Naive thymus-derived CD8-positive, alpha-beta T cell (primary cell): ENCODE results near the gene PCDHA6. TPM values are rescaled to one million over a fixed set of nuclear protein-coding genes. Genes with fewer than 3 reads are reported as not detected.
"Not testable (repeated sequence)": the region's sequence is repeated elsewhere in the genome, so short reads cannot be mapped to it uniquely, and the experiment has no call there.

ENCODE experiments used
- ATAC-seq, 2 donors: fragments of 150-1000 bp; cut with Tn5 transposase in 1 of 2; sonication (Bioruptor Pico), chemical (Tn5 transposase) in 1 of 2; 1 replicate in 1 of 2; 2 replicates in 1 of 2; pipeline ENCODE4 v1.10.0; 2021; ENCODE audit warnings: mild to moderate bottlenecking in 2 of 2, moderate library complexity in 2 of 2
- POLR2A ChIA-PET: fragments of 350-600 bp; sonication (Branson Sonifier 250); formaldehyde crosslinking; loops from one replicate; lab custom pipeline; 2021; ENCODE audit warnings: antibody characterized with exemption; lab: Charles Lee
- DNase-seq, 10 donors: peaks; one replicate each; pipeline versions ENCODE4 v3.0.0 to v3.0.0-alpha.2; 2020 to 2022
- H3K27ac Mint-ChIP-seq, 10 donors: one replicate each; pipeline ENCODE4 v1.8.0; 2020 to 2022; ENCODE audit warnings: mild to moderate bottlenecking in 10 of 10, mixed read lengths in 10 of 10, moderate library complexity in 4 of 10, inconsistent platforms in 1 of 10
- H3K27me3 Mint-ChIP-seq, 5 donors: one replicate each; pipeline ENCODE4 v1.8.0; 2021 to 2022; ENCODE audit warnings: mixed read lengths in 5 of 5
- H3K36me3 Mint-ChIP-seq, 3 donors: one replicate each; pipeline ENCODE4 v1.8.0; 2020 to 2022; ENCODE audit warnings: mixed read lengths in 3 of 3, mild to moderate bottlenecking in 2 of 3, inconsistent platforms in 1 of 3
- H3K4me1 Mint-ChIP-seq, 4 donors: one replicate each; pipeline ENCODE4 v1.8.0; 2021 to 2022; ENCODE audit warnings: mixed read lengths in 4 of 4
- H3K4me3 Mint-ChIP-seq, 10 donors: one replicate each; pipeline ENCODE4 v1.8.0; 2020 to 2022; ENCODE audit warnings: mild to moderate bottlenecking in 10 of 10, mixed read lengths in 10 of 10, moderate library complexity in 6 of 10, inconsistent platforms in 1 of 10
- H3K9me3 Mint-ChIP-seq, 9 donors: one replicate each; pipeline ENCODE4 v1.8.0; 2020 to 2022; ENCODE audit warnings: mixed read lengths in 9 of 9, mild to moderate bottlenecking in 3 of 9, inconsistent platforms in 1 of 9, moderate library complexity in 1 of 9
- polyA plus RNA-seq, 3 donors: library from polyadenylated mRNA; unstranded; fragments of 300-500 nt; fragmentation: Illumina TruSeq; gene quantifications; one replicate each; pipeline ENCODE4 v1.2.3, GENCODE V29; 2021
- total RNA-seq, 8 experiments: library from RNA in 2 of 8; stranded (reverse) in 2 of 8; gene quantifications; one replicate each; pipeline ENCODE4 v1.2.3 and lab custom pipeline; 2021 to 2026

The PCDHA6 gene
- not detected for total RNA-seq
- not detected for polyA plus RNA-seq
- 0 reads per million in 6 experiments for total RNA-seq (lab: John Stamatoyannopoulos, UW)

DNA sequence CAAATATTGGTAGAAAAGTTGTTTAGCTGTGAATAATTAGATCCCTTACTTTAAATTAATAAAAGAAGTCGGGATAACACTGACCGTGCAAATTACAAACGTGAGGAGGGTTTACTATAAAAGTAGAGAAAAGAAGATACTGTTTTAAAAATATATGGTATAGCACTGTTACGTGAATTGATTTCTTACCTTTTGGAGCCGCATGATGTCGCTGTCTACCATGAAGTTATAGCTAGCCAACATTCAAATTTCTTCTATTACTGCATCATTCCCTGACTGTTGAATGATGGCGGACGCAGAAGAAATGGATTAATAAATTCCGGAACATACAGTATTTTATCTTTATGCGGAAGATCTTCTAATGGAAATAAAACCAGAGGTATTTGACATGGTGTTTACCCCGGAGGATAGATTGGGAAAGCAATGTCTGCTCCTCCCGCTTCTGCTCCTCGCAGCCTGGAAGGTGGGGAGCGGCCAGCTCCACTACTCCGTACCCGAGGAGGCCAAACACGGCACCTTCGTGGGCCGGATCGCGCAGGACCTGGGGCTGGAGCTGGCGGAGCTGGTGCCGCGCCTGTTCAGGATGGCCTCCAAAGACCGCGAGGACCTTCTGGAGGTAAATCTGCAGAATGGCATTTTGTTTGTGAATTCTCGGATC, at the start of gene PCDHA6:
PCDHA6 (plus strand) TSS at position 257 of the 658 bp plus-strand sequence; CDS start at position 389, 132 bp downstream.
- no peak within 1 kb of the TSS for H3K27ac Mint-ChIP-seq
- peaks cover 28 to 53% (median 42%) of the 10 kb centered on the region in 5 donors for H3K27me3 Mint-ChIP-seq
- POLR2A ChIA-PET: no interaction called here
- no peaks in the 10 kb centered on the region for H3K4me1 Mint-ChIP-seq
- H3K4me3 Mint-ChIP-seq: no peak within 1 kb of the TSS
- ATAC-seq: no peak
- DNase-seq: no peak
- H3K9me3 Mint-ChIP-seq: peaks cover 13 to 69% (median 26%) of the 10 kb centered on the region in 9 donors
- H3K36me3 Mint-ChIP-seq: peaks cover 15 to 48% (median 18%) of the 10 kb centered on the region in 3 donors

DNA sequence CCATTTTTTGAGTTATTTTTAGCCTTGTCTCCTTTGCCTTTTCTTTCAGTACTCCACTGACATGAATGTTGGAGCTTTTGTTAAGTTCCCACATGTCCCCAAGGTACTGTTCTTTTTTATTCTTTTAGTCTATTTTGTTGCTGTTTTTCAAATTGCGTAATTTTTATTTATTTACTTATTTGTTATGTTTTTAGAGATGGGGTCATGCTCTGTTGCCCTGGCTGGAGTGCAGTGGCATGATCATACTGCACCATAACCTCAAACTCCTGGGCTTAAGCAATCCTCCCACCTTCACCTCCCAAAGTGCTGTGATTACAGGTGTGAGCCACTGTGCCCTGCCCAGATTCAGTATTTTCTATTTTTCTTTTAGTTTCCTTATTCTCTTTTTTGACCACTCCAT, 47.2 kb upstream of the PCDHA6 start:
- Mint-ChIP-seq H3K9me3 (peaks cover 24 to 100% (median 66%) of the 10 kb centered on the region in 9 donors), H3K27ac (no peak overlapping the region), H3K27me3 (peaks cover 7 to 23% (median 17%) of the 10 kb centered on the region in 5 donors), H3K4me3 (no peak overlapping the region), H3K36me3 (peaks cover 14 to 76% (median 47%) of the 10 kb centered on the region in 3 donors), H3K4me1 (no peaks in the 10 kb centered on the region)
- DNase-seq (no peak), ATAC-seq (no peak)
- POLR2A ChIA-PET: no interaction called here

DNA sequence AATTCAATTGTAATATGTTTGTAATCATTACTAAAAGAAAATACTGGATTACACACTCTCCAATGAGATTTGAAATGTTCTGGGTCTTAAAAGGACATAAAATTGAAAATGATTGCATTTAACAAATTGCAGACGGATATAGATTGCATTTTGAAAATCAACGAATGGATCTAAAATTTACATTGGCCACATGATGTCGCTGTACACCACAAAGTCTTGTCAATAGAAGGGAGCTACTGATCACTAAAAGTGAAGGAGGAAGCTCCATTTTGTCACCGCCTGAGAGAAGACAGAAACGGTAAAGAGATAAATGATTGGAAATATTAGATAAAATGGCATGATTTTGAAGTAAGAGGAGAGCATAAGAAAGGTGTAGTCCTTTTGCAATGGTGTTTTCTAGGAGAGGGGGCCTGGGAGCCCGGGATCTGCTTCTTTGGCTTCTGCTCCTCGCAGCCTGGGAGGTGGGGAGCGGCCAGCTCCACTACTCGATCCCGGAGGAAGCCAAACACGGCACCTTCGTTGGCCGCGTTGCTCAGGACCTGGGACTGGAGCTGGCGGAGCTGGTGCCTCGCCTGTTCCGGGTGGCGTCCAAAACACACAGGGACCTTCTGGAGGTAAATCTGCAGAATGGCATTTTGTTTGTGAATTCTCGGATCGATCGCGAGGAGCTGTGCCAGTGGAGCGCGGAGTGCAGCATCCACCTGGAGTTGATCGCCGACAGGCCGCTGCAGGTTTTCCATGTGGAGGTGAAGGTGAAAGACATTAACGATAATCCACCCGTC, 41.7 kb upstream of the PCDHA6 start, which contains the start of gene PCDHA1:
PCDHA1 (plus strand) TSS at position 236 of the 782 bp plus-strand sequence.
- ATAC-seq: no peak
- H3K4me3 Mint-ChIP-seq: no peak within 1 kb of the TSS
- H3K27me3 Mint-ChIP-seq: peaks cover 21 to 51% (median 31%) of the 10 kb centered on the region in 5 donors
- H3K9me3 Mint-ChIP-seq: peaks cover 12 to 97% (median 51%) of the 10 kb centered on the region in 9 donors
- no peaks in the 10 kb centered on the region for H3K4me1 Mint-ChIP-seq
- H3K36me3 Mint-ChIP-seq: peaks cover 18 to 48% (median 47%) of the 10 kb centered on the region in 3 donors
- POLR2A ChIA-PET: no interaction called here
- no peak for DNase-seq
- H3K27ac Mint-ChIP-seq: peak within 1 kb of the TSS in 2 of 10 donors; percentile 43 to 82

DNA sequence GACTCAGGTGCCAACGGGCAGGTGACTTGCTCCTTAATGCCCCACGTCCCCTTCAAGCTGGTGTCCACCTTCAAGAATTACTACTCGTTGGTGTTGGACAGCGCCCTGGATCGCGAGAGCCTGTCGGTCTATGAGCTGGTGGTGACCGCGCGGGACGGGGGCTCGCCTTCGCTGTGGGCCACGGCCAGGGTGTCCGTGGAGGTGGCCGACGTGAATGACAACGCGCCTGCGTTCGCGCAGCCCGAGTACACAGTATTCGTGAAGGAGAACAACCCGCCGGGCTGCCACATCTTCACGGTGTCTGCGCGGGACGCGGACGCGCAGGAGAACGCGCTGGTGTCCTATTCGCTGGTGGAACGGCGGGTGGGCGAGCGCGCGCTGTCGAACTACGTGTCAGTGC, 40.3 kb upstream of the PCDHA6 start:
- Mint-ChIP-seq H3K36me3 (peaks cover 18 to 51% (median 49%) of the 10 kb centered on the region in 3 donors), H3K27me3 (peaks cover 28 to 56% (median 42%) of the 10 kb centered on the region in 5 donors), H3K9me3 (peaks cover 14 to 97% (median 52%) of the 10 kb centered on the region in 9 donors)
- DNase-seq: peak in 1 of 10 donors; percentile 53
- H3K4me1 Mint-ChIP-seq, ATAC-seq, H3K4me3 Mint-ChIP-seq, H3K27ac Mint-ChIP-seq, POLR2A ChIA-PET: not testable (repeated sequence)

GRCh38 chr5:140787849-140788504, 39.8 kb upstream of the PCDHA6 start:
- not testable (repeated sequence) for H3K27ac Mint-ChIP-seq

GRCh38 chr5:140791089-140791488, 36.7 kb upstream of the PCDHA6 start:
- peaks cover 31 to 69% (median 47%) of the 10 kb centered on the region in 5 donors for H3K27me3 Mint-ChIP-seq
- peaks cover 17 to 98% (median 53%) of the 10 kb centered on the region in 9 donors for H3K9me3 Mint-ChIP-seq
- DNase-seq: no peak
- no peak overlapping the region for H3K4me3 Mint-ChIP-seq
- H3K36me3 Mint-ChIP-seq: peaks cover 16 to 63% (median 54%) of the 10 kb centered on the region in 3 donors
- no peaks in the 10 kb centered on the region for H3K4me1 Mint-ChIP-seq
- ATAC-seq: no peak
- H3K27ac Mint-ChIP-seq: no peak overlapping the region
- POLR2A ChIA-PET: no interaction called here

More at GRCh38 chr5:140787849-140788504, 39.8 kb upstream of the PCDHA6 start:
- H3K9me3 Mint-ChIP-seq: peaks cover 18 to 97% (median 53%) of the 10 kb centered on the region in 9 donors
- H3K4me3 Mint-ChIP-seq, DNase-seq, H3K4me1 Mint-ChIP-seq, ATAC-seq, POLR2A ChIA-PET: not testable (repeated sequence)
- H3K36me3 Mint-ChIP-seq: peaks cover 18 to 51% (median 47%) of the 10 kb centered on the region in 3 donors
- H3K27me3 Mint-ChIP-seq: peaks cover 31 to 57% (median 44%) of the 10 kb centered on the region in 5 donors

GRCh38 chr5:140794595-140795258, 33.0 kb upstream of the PCDHA6 start, which contains the start of gene PCDHA2:
Gene PCDHA2 (plus strand): TSS chr5:140794852.
- Mint-ChIP-seq H3K4me1 (no peaks in the 10 kb centered on the region), H3K4me3 (no peak within 1 kb of the TSS), H3K9me3 (peaks cover 18 to 83% (median 50%) of the 10 kb centered on the region in 9 donors), H3K36me3 (peaks cover 8 to 64% (median 44%) of the 10 kb centered on the region in 3 donors), H3K27ac (no peak within 1 kb of the TSS), H3K27me3 (peaks cover 27 to 50% (median 38%) of the 10 kb centered on the region in 5 donors)
- DNase-seq (no peak), ATAC-seq (no peak)
- POLR2A ChIA-PET: no interaction called here

- POLR2A ChIA-PET: no interaction called here
- Mint-ChIP-seq H3K27me3 (peaks cover 28 to 52% (median 39%) of the 10 kb centered on the region in 5 donors), H3K27ac (no peak overlapping the region), H3K9me3 (peaks cover 18 to 83% (median 53%) of the 10 kb centered on the region in 9 donors), H3K4me3 (no peak overlapping the region), H3K4me1 (no peaks in the 10 kb centered on the region), H3K36me3 (peaks cover 9 to 67% (median 44%) of the 10 kb centered on the region in 3 donors)
- ATAC-seq: no peak
- DNase-seq: no peak
Observed at GRCh38 chr5:140795259-140795641, 32.5 kb upstream of the PCDHA6 start.

GRCh38 chr5:140796072-140796717, 31.6 kb upstream of the PCDHA6 start:
- DNase-seq, H3K27ac Mint-ChIP-seq, ATAC-seq, POLR2A ChIA-PET, H3K4me3 Mint-ChIP-seq, H3K4me1 Mint-ChIP-seq: not testable (repeated sequence)
- Mint-ChIP-seq H3K9me3 (peaks cover 18 to 83% (median 49%) of the 10 kb centered on the region in 9 donors), H3K36me3 (peaks cover 10 to 67% (median 42%) of the 10 kb centered on the region in 3 donors), H3K27me3 (peaks cover 26 to 47% (median 33%) of the 10 kb centered on the region in 5 donors)

- POLR2A ChIA-PET: no interaction called here
- peaks cover 17 to 83% (median 46%) of the 10 kb centered on the region in 9 donors for H3K9me3 Mint-ChIP-seq
- no peak for ATAC-seq
- H3K27me3 Mint-ChIP-seq: peaks cover 23 to 44% (median 28%) of the 10 kb centered on the region in 5 donors
- no peak overlapping the region for H3K27ac Mint-ChIP-seq
- no peak overlapping the region for H3K4me3 Mint-ChIP-seq
- H3K36me3 Mint-ChIP-seq: peaks cover 12 to 64% (median 44%) of the 10 kb centered on the region in 3 donors
- peak in 1 of 10 donors; percentile 59 for DNase-seq
- H3K4me1 Mint-ChIP-seq: no peaks in the 10 kb centered on the region
Observed at GRCh38 chr5:140796718-140797095, 31.1 kb upstream of the PCDHA6 start.

GRCh38 chr5:140800816-140801493, 26.8 kb upstream of the PCDHA6 start, which contains the start of gene PCDHA3:
Gene PCDHA3 (plus strand): TSS chr5:140801057.
- ATAC-seq (no peak), DNase-seq (no peak)
- Mint-ChIP-seq H3K4me3 (no peak within 1 kb of the TSS), H3K27ac (peak within 1 kb of the TSS in 1 of 10 donors; percentile 65), H3K9me3 (peaks cover 16 to 73% (median 40%) of the 10 kb centered on the region in 9 donors), H3K4me1 (no peaks in the 10 kb centered on the region), H3K27me3 (peaks cover 20 to 42% (median 23%) of the 10 kb centered on the region in 5 donors), H3K36me3 (peaks cover 8 to 54% (median 28%) of the 10 kb centered on the region in 3 donors)
- POLR2A ChIA-PET: no interaction called here
